ENCODE results near the gene POLD3. TPM values are rescaled to one million over a fixed set of nuclear protein-coding genes. Genes with fewer than 3 reads are reported as not detected.
"Not testable (repeated sequence)": the region's sequence is repeated elsewhere in the genome, so short reads cannot be mapped to it uniquely, and the experiment has no call there.

POLD3 gene
- total RNA-seq, 1 experiment from 2014 or later: 20.3 TPM

DNA sequence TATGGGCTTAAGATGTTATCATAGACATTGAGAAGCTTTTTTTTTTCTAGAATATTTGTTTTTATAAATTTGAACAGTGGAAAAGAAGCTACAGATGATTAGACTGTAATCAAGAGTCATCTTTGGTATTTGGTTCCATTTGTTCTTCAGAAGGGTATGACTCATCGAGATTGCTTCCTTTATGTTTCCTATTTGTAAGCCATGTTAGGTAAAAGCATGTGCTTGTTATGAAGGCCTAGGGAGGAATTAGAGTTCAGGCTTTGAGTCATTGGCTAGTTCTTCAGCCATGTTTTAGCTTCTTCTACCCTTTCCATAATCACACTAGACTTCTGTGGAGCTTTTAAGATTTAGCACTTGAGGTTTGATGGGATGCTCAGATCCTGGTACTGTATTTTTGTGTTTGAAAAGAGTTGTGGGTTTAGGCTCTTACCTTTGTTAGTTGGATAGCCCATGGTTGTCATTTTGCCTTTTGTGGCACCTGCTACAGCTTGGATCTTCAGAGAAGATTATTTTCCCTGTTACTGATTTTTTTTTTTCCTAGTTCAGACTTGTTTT is 44.3 kb downstream of the POLD3 start:
- peak; percentile 58 for DNase-seq (ENCODE audit: low spot score)

DNA sequence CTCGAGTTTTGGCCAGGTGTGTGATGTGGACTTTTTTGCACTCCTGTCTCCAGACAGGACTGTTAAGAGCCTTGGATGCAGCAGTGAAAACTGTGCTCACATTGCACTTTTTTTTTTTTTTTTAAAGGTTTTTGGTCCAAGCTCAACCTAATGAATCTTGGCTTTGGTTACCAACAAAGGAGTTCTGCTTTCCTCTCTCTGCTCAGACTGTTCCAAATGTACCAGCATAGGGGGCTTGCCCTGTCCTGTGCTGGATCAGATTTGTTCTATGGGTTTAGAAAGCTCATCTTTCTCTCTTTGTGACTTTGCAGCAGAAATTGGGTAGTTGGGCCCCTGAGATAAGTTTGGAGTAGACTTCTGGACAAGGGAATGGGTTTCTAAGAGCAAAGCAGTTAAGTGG is 45.3 kb downstream of the POLD3 start:
- DNase-seq (ENCODE audit: low spot score): no peak

DNA sequence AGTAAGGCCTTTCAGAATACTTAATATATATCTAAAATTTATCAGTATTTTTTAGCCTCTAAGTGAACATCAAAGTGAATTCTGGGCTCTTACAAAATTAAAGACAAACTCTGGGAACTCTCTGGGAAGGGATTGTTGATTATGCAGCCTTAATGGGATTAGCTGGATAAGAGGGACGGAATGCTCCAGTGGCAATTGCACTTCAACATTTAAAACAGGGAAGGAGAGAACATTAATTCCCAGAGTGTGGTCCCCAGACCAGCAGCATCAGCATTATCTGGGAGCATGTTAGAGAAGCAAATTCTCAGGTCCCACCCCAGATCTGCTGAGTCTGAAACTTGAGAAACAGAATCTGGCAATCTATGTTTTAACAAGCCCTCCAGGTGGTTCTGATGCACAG is 46.5 kb downstream of the POLD3 start:
- DNase-seq (ENCODE audit: low spot score): no peak

DNA sequence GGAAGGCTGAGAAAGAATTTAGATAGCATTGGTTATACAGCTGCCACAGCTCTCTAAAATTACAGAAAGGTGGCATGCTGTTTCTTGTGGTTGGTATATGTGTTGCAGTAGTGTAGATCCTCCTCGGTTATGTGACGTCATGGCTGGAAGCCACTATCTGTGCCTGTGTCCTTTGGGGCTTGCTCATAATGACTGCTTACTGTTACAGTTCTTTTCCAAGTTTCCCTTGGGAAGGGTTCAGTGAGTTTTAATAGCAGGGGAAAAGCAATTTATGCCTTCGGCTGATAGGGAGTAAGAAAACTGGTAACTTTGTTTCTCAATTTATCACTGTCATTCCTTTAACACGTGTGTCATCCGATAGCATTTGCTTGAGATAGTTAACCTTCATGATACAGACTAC is 47.2 kb downstream of the POLD3 start:
- no peak for DNase-seq (ENCODE audit: low spot score)

DNA sequence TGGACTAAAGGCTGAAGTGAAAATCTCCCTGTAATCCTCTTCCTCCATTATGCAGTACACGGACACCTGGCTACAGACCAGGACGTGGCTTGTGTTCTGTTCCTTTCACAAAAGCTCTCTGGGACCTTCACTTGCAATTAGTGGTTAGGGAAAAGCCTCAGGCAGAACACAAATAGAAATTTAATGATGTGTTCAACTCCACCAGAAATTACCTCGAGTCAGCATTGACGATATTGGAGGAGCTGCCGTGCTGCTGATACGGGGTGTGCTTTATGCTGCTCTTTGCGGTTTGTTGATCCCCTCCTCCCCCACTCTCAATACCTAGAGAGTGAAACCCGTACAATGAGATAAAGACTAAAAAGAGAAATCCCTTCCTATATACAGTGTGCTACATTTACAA is 48.9 kb downstream of the POLD3 start:
- no peak for DNase-seq (ENCODE audit: low spot score)

DNA sequence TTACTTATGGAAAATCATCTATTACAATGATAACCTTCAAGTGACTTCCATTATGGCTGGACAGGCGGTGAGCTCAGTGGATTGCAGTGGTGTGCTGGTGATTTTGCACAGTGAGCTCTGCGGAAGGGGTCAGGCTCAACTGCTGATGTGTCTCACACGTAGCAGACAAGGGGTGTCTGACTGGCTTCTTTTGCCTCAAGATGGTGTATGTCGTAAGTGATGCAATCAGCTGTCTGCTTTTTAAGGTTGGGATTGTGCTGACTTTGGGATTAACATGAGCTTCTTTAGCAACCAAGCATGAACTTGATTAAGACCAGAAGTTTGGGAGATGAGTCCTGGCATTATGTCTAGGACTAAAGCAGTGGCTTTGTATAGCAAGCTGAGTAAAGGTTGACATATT is 49.5 kb downstream of the POLD3 start:
- no peak for DNase-seq (ENCODE audit: low spot score)

DNA sequence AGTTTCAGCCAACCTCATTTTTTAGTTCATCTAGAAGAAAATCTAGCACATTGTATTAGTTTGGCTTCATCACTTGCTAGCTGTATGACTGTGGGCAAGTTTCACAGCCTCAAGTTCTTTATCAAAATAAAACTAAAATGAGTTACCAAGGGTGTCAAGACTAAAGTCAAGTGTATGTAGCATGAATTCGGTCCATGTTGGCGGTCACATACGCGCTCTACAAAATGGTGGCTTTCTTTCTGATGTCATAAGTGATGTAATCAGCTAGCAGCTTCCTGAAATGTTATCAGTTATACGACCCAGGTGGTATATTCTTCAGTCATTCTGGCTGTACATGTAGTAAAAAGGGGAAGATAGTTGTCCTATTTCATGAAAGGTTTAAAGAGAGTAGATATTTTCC is 50.5 kb downstream of the POLD3 start:
- no peak for DNase-seq (ENCODE audit: low spot score)

DNA sequence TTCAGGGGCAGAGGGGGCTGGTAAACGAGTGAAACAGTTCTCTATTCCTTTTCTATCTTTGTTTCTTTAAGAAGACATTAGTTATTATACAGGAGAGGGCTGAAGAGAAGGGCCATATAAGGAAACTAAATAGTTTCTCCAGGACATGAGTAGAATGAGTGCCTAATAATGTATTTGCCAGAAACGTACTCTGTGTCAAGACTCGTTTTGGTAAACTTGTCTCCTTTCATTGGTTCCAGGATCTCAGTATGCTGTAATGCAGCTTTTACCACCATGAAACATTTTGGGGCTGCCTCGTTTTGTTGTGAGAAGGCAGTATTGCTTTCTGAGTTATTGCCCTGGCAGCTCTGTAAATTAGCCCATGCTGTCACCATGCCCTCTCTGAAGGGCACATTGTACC is 51.7 kb downstream of the POLD3 start:
- no peak for DNase-seq (ENCODE audit: low spot score)

DNA sequence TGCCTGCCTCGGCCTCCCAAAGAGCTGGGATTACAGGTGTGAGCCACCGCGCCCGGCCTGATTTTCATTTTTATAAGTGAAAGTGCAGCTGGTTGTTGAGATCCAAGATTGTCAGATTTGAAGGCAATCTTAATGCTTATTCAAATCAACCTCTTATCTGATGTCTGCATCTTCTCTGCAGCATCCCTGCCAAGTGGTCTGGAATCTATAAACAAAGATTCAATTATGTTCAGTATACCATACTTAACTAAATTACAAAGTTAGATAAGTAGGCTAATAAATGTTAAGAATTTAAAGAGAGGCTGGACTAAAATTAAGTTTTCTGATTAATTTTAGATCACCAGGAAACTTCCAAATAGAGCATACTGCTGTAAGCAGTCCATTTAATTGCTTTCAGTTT is 53.8 kb downstream of the POLD3 start:
- no peak for DNase-seq (ENCODE audit: low spot score)

DNA sequence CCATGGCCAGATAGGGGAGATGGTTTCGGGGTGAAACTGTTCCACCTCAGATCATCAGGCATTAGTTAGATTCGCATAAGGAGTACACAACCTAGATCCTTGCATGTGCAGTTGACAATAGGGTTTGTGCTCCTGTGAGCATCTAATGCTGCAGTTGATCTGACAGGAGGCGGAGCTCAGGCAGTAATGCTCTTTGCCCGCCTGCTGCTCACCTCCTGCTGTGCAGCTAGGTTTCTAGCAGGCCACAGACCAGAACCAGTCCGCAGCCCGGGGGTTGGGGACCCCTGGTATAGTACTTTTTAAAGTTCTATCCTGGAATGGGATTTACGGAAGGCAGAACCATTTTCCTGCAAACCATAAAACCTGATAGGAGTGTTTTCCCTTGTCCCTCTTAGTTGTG is 54.6 kb downstream of the POLD3 start:
- DNase-seq (ENCODE audit: low spot score): no peak

DNA sequence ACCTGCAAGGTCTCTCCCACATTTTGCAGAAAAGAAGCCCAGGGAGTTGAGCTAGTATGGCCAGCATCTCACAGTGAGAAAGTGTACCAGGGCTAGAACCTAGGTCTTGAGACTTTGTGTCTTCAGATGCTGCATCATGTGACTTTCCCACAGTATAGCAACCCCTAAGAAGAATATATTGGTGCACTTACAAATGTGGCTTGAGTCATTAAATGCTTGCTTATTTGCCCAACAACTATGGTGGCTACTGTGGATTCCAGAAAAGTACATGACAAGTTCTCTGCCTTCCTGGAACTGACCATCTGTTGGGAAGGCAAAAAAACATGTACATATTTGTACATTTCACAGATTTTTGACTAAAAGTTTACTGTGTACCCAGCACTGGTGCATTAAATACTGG is 55.0 kb downstream of the POLD3 start:
- no peak for DNase-seq (ENCODE audit: low spot score)

DNA sequence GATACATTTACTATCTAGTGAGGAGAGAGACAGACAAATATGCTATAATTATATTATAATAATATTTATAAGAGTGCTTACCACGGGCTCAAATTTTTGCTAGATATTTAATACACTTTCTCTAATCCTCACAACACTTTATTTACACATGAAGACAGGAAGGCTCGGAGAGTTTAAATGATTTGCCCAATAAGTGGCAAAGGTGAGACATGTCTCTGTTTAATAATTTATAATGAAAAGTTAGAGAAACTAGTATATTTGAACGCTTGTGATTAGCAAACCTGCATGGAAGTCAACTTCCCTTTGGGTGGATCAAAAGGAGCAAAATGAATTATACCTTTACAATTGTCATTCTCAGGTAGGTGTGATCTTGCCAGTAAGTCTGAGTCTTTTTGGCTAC is 55.4 kb downstream of the POLD3 start:
- DNase-seq (ENCODE audit: low spot score): no peak

DNA sequence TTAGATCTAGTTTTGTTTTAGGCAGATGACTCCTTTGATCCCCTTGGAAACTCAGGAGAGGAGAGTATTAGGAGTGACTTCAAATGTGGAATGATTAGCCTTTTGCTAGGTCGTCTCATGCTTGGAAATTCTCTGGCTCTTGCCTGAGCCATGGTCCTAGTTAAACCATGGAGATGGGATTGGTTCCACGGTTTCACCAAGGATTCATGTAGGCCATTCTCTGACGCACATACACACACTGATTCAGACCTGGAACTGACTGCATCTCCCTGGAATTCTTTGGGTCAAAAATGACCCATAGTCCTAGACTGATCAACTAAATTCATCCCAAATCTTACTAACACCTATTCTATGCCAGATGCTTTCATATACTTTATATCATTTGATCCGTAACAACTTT is 56.5 kb downstream of the POLD3 start:
- no peak for DNase-seq (ENCODE audit: low spot score)

DNA sequence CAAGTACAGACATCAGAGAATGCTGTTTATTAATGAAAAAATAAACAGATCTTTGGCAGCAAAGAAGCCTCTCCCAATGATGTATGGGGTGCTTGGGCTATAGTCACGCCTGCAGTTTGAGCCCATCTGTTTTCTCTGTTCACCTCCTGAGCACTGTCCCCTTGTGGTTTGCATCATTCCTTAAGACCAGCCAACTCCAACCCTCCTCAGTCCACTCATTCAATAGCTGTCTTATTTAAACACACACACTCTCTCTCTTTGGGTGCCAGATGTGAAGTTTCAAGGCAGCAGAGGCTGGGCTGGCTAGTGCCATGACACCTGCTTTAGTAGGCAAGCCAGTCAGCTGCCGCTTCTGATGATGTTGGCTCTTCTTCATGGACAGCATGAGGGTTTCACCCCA is 58.1 kb downstream of the POLD3 start:
- no peak for DNase-seq (ENCODE audit: low spot score)

DNA sequence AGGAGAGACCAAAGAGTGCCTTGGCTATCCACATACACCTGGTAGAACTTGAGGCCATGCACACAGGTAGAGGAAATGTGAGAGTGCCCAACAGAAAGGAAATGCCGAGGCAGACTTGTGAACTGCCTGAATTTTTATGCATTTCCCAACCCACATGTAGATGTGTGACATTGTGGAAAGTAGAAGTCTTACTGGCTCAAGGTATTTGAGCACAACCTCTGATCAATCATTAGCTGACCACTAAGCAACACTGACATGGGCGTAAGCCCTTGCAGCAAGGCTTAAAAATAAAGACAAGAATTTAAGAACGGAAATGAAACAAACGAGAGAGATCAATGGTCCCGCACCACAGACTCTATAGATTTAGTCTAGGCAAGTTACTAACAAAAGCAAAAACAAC is 62.6 kb downstream of the POLD3 start:
- DNase-seq (ENCODE audit: low spot score): no peak

DNA sequence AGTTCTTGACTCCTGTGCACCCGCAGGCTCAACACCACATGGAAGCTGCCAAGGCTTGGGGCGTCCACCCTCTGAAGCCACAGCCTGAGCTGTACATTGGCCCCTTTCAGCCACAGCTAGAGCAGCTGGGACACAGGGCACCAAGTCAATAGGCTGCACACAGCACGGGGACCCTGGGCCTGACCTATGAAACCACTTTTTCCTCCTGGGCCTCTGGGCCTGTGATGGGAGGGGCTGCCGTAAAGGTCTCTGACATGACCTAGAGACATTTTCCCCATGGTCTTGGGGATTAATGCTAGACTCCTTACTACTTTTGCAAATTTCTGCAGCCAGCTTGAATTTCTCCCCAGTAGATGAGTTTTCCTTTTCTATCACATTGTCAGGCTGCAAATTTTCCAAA is 66.7 kb downstream of the POLD3 start:
- not testable (repeated sequence) for DNase-seq (ENCODE audit: low spot score)

DNA sequence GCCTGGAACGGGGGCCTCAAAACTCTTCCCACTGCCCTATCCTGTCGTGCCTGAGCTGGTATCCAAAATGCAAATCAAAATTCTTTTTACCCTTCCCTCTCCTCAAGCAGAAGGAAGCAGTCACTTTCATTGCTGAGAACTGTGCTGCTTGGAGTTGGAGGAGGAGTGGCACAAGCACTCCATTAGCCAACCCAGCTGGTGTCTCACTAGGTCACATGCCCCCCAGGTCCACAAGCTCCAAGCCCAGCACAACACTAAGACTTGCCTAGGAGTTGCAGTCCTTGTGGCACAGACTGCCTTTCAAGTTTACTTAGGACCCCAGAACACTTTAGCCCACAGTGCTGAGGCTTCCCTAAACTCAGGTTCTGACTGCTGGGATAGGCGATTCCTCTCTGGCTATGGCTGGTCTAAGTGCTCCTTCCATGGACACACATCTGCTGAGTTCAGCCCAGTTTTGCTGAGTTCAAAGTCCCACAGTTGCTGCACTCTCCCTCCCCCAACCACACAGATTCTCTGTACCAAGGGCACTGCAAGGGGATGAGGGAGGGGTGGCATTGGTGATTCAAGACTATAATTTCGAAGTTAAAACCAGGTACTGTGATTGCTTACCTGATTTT is 70.2 kb downstream of the POLD3 start:
- DNase-seq (ENCODE audit: low spot score): no peak

DNA sequence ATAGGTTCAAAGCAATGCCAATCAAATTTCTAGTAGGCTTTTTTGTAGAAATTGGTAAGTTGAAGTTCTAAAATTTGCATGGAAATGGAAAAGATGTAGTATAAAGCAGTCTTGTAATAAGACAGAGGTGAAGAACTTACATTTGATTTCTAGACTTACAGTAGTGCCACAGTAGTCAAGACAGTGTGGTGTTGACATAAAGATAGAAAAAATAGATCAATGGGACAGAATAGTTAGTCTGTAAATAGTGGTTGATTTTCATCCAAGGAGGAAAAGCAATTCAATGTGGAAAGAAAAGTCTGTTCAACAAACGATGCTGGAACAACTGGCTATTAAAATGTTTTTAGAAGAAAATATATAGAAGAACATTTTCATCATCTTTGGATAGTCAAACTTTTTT is 70.9 kb downstream of the POLD3 start:
- DNase-seq (ENCODE audit: low spot score): no peak

DNA sequence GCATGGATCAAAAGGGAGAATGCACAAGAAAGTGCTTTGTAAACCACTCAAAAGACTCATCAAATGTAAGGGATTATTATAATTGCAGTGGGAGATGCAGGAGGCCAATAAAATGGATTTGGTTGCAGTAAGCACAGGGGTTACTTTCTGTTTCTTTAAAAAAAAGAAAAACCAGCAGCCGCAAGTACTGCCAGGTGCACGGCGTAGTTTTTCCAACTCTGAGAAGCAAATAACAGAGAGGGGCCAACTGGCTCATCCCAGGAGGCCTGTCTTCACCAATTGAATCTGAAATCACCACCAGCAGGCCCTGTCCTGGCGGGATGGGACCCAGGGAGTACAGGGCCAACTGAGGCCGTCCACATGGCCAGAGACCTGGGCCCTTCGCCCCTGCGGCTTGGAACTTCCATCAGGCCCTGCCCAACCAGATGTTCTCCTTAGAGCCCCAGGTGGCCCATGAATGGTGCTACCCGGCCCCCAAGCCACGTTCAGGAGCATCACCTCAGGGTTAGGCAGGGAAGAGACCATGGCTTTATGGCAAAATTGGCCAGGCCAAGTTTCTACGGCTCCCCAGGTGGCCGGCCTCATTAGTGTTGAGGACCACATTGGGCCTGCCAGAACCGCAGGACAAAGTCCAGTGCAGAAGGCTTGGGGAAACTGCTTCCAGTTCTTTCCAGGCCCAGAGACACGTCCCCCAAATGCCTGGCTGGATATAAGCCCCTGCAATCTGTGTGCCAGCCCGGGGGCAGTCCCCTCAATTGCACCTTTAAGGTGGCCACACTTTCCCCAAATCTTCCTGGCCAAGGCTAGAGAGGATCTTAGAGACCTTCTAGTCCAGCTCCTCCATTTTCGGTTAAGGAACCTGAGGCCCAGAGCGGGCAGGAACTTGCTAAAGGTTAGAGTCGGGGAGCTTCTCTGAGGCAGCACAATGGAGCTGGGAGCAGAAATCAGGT is 77.1 kb downstream of the POLD3 start:
- no peak for DNase-seq (ENCODE audit: low spot score)

DNA sequence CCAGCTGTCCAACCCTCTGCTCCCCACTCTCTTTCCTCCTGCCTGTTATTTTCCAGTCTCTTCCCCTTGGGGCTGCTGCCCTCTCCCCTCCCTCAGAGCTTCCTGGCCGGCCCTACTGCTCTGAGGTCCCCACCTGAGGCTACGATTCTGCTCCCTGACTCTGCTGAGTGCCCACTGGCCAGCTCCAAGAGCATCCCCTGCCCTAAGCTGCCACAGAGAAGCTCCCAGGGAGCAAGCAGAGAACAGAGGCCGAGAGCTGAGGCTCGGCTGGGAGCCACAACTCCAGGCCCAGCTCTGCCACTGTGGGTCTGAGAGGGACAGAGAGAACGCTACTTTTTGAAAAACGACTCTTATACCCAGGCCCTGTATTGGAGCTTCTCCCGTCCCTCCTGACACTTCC is 77.8 kb downstream of the POLD3 start:
- no peak for DNase-seq (ENCODE audit: low spot score)

DNA sequence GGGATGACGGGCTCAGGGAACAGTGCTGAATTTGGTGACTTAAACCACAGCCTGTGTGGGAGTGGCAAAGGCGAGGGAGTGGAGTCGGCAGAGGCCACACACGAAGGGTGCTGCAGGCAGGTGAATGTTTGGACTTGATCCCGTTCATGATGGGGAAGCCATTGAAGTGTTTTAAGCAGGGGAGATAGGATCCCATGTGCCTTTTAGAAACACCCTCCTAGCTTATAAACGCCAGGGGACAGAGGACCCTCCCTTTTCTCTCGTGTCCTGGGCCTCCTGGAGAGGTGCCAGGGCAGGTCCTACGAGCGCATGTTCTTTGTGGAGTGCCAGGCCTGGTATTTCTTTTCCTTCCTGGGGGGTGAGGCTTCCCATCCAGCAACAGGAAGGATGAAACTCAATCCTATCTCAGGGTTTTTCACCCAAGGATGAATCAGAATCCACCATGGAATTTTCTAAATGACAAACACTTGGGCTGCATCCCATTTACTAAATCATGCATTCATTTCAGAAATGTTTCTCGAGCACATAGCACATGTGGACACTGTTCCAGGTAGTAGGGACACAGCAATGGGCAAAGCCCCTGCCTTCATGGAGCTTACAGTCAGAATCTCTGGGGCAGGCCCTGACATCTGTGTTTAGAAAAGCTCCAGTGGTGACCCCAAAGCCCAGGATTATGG is 79.3 kb downstream of the POLD3 start:
- no peak for DNase-seq (ENCODE audit: low spot score)

DNA sequence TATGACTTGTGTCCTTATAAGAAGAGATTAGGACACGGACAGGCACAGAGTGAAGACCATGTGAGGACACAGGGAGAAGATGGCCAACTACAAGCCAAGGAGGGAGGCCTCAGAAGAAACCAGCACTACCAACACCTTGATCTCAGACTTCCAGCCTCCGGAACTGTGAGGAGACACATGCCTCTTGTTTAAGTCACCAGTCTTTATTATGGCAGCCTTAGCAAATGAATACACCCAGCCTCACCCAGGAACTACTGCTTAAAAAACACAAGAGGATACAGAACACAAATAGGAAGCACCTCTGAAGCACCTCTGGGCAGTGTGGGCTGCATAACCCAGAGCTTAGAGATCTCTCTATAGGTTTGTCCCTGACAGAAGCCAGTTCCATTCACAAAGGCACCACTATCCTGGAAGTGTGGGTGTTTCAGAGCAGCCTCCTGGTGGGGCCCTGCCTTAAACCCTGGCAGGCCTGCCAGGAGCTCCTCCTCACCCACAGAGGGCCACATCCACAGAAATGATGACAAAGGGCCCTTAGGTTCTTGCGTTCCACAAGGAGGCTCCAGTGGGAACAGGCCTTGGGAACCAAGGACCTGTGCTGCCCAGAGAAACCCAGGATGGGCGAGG is 80.1 kb downstream of the POLD3 start:
- DNase-seq (ENCODE audit: low spot score): no peak

All from H4 (cell line).